ENCODE measurements around the gene IFNA14.
A peak's percentile ranks its signal among the peaks of the same experiment; 100 is the strongest.
"Not testable (repeated sequence)": the region's sequence is repeated elsewhere in the genome, so short reads cannot be mapped to it uniquely, and the experiment has no call there.

Gene IFNA14

DNA sequence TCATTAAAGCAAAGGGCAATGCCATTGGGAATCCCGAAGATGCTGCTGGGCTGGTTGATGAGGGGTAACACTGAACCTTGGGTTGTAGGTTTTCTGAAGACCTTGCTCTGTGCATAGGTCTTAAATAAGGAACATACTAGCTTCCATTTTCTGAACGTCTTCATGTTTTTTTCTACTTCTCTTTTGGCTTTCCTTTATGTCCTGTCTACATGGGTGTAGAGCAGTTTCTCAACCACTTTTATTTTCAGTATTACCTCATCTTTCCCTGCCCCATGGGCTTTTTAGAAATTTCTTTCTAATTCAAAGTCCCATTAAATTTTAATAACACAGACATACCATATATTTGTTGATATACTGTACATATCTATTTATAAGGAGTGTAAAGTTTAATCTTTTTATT lies at the start of gene IFNA14:
Gene IFNA14, minus strand, starts transcription at position 95 of the 400 bp plus-strand sequence. Its CDS starts 70 bp downstream, at position 25.
- no peak for DNase-seq

DNA sequence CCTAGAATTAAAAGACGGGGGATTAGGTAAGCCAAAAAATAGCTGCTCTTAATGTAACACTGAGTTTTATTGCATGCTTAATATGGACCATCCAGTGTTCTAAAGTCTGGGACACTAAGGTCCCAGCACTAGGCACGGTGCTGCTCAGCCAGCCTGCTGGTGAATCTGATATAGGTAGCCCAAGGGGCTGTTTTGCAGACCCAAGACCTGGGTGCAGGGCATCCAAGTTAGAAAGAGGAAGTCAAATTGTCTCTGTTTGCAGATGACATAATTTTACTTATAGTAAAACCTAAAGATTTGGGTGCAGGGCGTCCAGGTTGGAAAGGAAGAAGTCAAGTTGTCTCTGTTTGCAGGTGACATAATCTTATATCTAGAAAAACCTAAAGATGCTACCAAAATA lies 47.5 kb upstream of the IFNA14 start:
- no peak for DNase-seq

- no peak for DNase-seq
These were observed 46.9 kb upstream of the IFNA14 start for GRCh38 chr9:21286659-21287058.

DNA sequence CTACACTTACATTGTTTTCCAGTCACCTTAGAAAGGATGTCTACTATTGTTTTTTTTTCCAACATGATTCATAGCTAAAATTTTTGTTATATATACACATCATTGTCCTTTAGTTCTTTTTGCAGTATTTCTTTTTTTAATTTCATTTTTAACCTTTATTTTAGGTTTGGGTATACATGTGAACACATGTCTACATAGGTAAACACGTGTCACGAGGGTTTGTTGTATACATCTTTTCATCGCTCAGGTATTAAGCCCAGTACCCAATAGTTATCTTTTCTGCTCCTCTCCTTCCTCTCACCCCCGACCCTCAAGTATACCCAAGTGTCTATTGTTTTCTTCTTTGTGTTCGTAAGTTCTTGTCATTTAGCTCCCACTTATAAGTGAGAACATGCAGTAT lies 46.3 kb upstream of the IFNA14 start:
- no peak for DNase-seq

DNA sequence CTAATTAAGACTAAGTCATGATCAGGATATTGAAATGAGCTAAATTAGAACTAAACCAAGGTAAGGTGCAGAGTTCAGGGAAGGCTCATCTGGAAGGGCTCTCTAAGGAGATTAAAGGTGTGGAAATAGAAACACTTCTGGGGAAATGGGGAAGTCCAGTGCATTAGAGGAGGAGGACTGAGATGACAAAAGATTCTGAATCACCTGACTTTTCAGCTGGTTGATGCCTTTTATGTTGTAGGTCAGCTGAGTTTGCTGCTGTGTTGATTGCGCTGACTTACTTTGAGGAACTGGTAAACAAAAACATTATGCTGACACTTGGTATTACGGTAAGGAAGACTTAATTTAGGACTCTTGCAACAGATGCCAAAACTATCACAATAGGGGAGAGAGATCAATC lies 41.5 kb upstream of the IFNA14 start:
- DNase-seq: no peak

DNA sequence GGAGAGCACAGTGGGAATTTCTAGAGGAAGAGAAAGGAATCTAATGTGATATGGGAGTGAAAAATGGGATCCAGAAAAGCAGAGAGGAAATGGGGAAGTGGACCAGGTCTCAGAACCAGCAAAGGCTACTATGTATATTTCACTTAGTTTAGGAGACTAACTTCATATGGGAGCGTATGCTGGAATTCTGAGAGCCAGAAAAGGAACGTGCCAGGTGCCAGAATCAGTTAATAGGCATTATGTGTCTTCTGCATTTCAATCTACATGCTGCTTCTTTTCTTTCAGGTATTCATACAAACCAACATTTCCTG lies 28.5 kb upstream of the IFNA14 start:
- no peak for DNase-seq

- no peak for DNase-seq
These were observed 27.9 kb upstream of the IFNA14 start for GRCh38 chr9:21267485-21268346.

DNA sequence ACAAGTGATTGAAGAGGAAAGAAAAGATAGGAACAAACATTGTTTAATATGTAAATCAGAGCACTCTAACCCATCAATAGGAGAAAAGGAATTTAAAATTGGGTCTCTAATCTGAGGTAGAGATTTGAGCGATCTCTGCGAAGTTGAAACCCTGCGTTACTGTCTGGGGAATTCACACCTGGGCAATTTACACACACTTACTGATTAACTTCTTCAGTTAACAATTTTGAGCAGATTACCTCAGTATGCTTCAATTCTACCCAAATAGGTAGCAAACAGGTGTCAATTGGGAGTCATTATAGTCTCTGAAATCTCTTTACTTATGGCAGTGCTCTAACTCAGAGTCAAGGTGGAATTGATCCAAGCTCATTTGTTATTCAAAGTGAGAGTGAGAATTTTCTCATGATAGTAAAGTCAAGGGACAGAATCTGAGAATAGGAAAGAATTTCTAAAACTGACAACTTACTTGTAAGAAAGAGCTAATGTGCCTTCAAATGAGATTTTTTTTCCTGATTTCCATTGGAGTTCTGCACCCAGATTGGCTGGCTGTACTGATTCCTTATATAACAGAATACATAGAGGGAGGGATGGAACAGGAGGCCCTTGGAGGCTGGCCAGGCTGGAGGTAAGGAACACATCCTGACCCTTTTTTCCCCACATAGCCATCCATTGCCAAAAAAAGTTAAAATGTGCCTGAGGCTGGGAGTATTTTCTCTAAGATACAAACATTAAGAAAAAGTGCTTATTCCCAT lies 27.1 kb upstream of the IFNA14 start:
- no peak for DNase-seq

GRCh38 chr9:21265421-21266189 lies 25.8 kb upstream of the IFNA14 start:
- DNase-seq: no peak

- no peak for DNase-seq
These were observed 15.9 kb upstream of the IFNA14 start for GRCh38 chr9:21255538-21256212.

GRCh38 chr9:21252721-21253547 lies 13.1 kb upstream of the IFNA14 start:
- DNase-seq: peak; percentile 10

GRCh38 chr9:21251638-21252037 lies 11.8 kb upstream of the IFNA14 start:
- no peak for DNase-seq

DNA sequence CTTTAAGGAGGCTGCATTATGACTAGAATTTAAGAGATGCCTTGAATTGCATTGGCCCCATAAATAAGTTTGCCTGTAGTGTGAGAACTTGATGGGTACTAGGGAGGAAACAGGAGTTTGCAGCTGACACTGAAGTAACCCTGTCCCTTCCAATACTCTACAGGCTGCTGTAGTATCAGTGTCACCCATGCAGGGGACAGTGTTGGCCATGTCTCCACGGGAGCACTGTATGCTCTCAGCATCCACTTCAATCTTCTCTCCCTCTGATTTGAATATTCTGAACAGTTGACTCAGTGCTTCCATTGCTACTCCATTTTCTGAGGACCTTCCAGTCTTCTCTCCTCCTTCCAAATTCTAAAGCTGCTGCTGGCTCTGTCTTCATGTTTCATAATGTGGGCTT lies 11.4 kb upstream of the IFNA14 start:
- no peak for DNase-seq

GRCh38 chr9:21244836-21245235 lies 5.0 kb upstream of the IFNA14 start:
- no peak for DNase-seq

GRCh38 chr9:21236360-21236714 lies 3.5 kb downstream of the IFNA14 start:
- not testable (repeated sequence) for DNase-seq

GRCh38 chr9:21235468-21236359 lies 4.1 kb downstream of the IFNA14 start:
- peak; percentile 57 for DNase-seq

GRCh38 chr9:21234153-21234687 lies 5.6 kb downstream of the IFNA14 start:
- no peak for DNase-seq

DNA sequence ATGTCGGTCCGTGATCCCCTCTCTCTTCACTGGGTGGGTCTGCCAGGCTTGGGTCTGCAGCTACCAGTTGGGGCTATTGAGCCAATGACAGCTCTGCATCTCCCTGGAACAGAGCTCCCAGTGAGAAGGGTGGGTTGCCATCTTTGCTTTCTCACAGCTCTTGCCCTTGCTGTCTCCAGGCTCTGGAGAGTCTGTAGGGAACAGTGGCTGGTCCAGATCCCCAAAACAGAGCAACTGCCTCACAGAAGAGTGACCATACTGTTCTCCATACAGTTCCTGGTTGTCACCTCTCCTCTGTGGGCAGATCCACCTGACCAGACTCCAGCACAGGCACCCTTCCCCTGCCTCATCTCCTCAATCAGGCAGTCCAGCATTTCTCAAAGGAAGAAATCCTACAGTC lies 6.5 kb downstream of the IFNA14 start:
- DNase-seq: no peak

DNA sequence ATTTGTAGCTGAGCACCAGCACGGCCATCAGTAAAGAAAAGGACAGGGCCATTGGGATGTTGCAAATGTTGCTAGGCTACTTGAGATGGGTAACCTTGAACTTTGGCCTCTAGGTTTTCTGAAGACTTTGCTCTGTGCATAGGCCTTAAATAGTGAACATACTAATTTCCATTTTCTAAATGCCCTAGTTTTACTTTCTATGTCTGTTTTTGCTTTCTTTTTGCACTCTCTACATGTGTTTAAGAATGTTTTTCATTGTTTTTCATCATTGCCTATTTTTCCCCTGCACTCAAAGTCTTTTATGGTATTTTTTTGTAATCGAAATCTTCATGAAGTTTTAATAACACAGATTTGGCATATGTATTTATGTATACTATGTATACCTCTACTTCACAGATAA lies 11.7 kb downstream of the IFNA14 start, which contains the start of gene IFNA17:
Gene IFNA17, minus strand, starts transcription at position 101 of the 400 bp plus-strand sequence. Its CDS starts 49 bp downstream, at position 52.
- no peak for DNase-seq

DNA sequence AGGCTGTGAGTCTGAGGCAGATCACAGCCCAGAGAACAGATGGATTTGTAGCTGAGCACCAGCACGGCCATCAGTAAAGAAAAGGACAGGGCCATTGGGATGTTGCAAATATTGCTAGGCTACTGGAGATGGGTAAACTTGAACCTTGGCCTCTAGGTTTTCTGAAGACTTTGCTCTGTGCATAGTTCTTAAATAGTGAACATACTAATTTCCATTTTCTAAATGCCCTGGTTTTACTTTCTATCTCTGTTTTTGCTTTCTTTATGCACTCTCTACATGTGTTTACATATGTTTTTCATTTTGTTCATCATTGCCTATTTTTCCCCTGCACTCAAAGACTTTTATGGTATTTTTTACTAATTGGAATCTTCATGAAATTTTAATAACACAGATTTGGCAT lies 22.6 kb downstream of the IFNA14 start, which contains the start of gene IFNA16:
Gene IFNA16, minus strand, starts transcription at position 101 of the 400 bp plus-strand sequence. Its CDS starts 6 bp downstream, at position 95.
- DNase-seq: not testable (repeated sequence)
